ENCODE results near the gene ARCN1.
A peak's percentile ranks its signal among the peaks of the same experiment; 100 is the strongest.
"Not testable (repeated sequence)": the region's sequence is repeated elsewhere in the genome, so short reads cannot be mapped to it uniquely, and the experiment has no call there.

The ARCN1 gene

GRCh38 chr11:118552341-118552740, 19.9 kb upstream of the ARCN1 start:
- H3K27me3 ChIP-seq (ENCODE audit: control insufficient read depth in 1 of 2, insufficient read depth in 2 of 2, low read length in 2 of 2) = no peaks in the 10 kb centered on the region
- no peak overlapping the region for H3K27ac ChIP-seq (ENCODE audit: low read depth, low read length)
- no peak overlapping the region for H3K4me3 ChIP-seq (ENCODE audit: low read depth in 1 of 2, low read length in 2 of 2)
- no peak overlapping the region for H3K9ac ChIP-seq (ENCODE audit: low read length)
- H3K36me3 ChIP-seq (ENCODE audit: insufficient read depth, low read length) = peaks cover 35% of the 10 kb centered on the region
- no peaks in the 10 kb centered on the region for H3K9me3 ChIP-seq (ENCODE audit: low read length)
- H3K4me1 ChIP-seq (ENCODE audit: insufficient read depth, low read length) = no peaks in the 10 kb centered on the region

GRCh38 chr11:118560806-118561205, 11.4 kb upstream of the ARCN1 start:
- Histone ChIP-seq H3K27me3 (ENCODE audit: control insufficient read depth in 1 of 2, insufficient read depth in 2 of 2, low read length in 2 of 2) (no peaks in the 10 kb centered on the region), H3K36me3 (ENCODE audit: insufficient read depth, low read length) (peaks cover 20% of the 10 kb centered on the region), H3K9me3 (ENCODE audit: low read length) (no peaks in the 10 kb centered on the region), H3K4me1 (ENCODE audit: insufficient read depth, low read length) (peaks cover 5% of the 10 kb centered on the region), H3K27ac (ENCODE audit: low read depth, low read length) (no peak overlapping the region), H3K4me3 (ENCODE audit: low read depth in 1 of 2, low read length in 2 of 2) (no peak overlapping the region), H3K9ac (ENCODE audit: low read length) (no peak overlapping the region)

- Histone ChIP-seq H3K9ac (ENCODE audit: low read length) (no peak overlapping the region), H3K27me3 (ENCODE audit: control insufficient read depth in 1 of 2, insufficient read depth in 2 of 2, low read length in 2 of 2) (no peaks in the 10 kb centered on the region), H3K27ac (ENCODE audit: low read depth, low read length) (peak overlapping the region; percentile 14), H3K9me3 (ENCODE audit: low read length) (no peaks in the 10 kb centered on the region), H3K4me3 (ENCODE audit: low read depth in 1 of 2, low read length in 2 of 2) (peak overlapping the region in 1 of 2 donors; percentile 38), H3K4me1 (ENCODE audit: insufficient read depth, low read length) (peaks cover 8% of the 10 kb centered on the region), H3K36me3 (ENCODE audit: insufficient read depth, low read length) (no peaks in the 10 kb centered on the region)
Observed at GRCh38 chr11:118565051-118565450, 7.2 kb upstream of the ARCN1 start.

GRCh38 chr11:118569670-118570069, 2.5 kb upstream of the ARCN1 start:
- Histone ChIP-seq H3K4me3 (ENCODE audit: low read depth in 1 of 2, low read length in 2 of 2) (no peak overlapping the region), H3K4me1 (ENCODE audit: insufficient read depth, low read length) (peaks cover 14% of the 10 kb centered on the region), H3K36me3 (ENCODE audit: insufficient read depth, low read length) (no peaks in the 10 kb centered on the region), H3K27ac (ENCODE audit: low read depth, low read length) (no peak overlapping the region), H3K9me3 (ENCODE audit: low read length) (no peaks in the 10 kb centered on the region), H3K27me3 (ENCODE audit: control insufficient read depth in 1 of 2, insufficient read depth in 2 of 2, low read length in 2 of 2) (no peaks in the 10 kb centered on the region), H3K9ac (ENCODE audit: low read length) (no peak overlapping the region)

- no peaks in the 10 kb centered on the region for H3K27me3 ChIP-seq (ENCODE audit: control insufficient read depth in 1 of 2, insufficient read depth in 2 of 2, low read length in 2 of 2)
- H3K4me1 ChIP-seq (ENCODE audit: insufficient read depth, low read length) = peaks cover 14% of the 10 kb centered on the region
- H3K36me3 ChIP-seq (ENCODE audit: insufficient read depth, low read length) = no peaks in the 10 kb centered on the region
- H3K27ac ChIP-seq (ENCODE audit: low read depth, low read length) = no peak overlapping the region
- no peak overlapping the region for H3K9ac ChIP-seq (ENCODE audit: low read length)
- H3K4me3 ChIP-seq (ENCODE audit: low read depth in 1 of 2, low read length in 2 of 2) = no peak overlapping the region
- H3K9me3 ChIP-seq (ENCODE audit: low read length) = no peaks in the 10 kb centered on the region
Observed at GRCh38 chr11:118570787-118571186, 1.4 kb upstream of the ARCN1 start.

- H3K36me3 ChIP-seq (ENCODE audit: insufficient read depth, low read length); H3K9ac ChIP-seq (ENCODE audit: low read length); H3K9me3 ChIP-seq (ENCODE audit: low read length); H3K27me3 ChIP-seq (ENCODE audit: control insufficient read depth in 1 of 2, insufficient read depth in 2 of 2, low read length in 2 of 2): not testable (repeated sequence)
- Histone ChIP-seq H3K27ac (ENCODE audit: low read depth, low read length) (peak overlapping the region; percentile 94), H3K4me3 (ENCODE audit: low read depth in 1 of 2, low read length in 2 of 2) (peak overlapping the region; percentile 68 to 97), H3K4me1 (ENCODE audit: insufficient read depth, low read length) (peaks cover 15% of the 10 kb centered on the region)
Observed at GRCh38 chr11:118571701-118572060, 528 bp upstream of the ARCN1 start.

GRCh38 chr11:118572981-118573550, 857 bp downstream of the ARCN1 start:
- no peaks in the 10 kb centered on the region for H3K9me3 ChIP-seq (ENCODE audit: low read length)
- H3K27ac ChIP-seq (ENCODE audit: low read depth, low read length) = peak overlapping the region; percentile 94
- H3K4me3 ChIP-seq (ENCODE audit: low read depth in 1 of 2, low read length in 2 of 2) = peak overlapping the region; percentile 68 to 97
- H3K27me3 ChIP-seq (ENCODE audit: control insufficient read depth in 1 of 2, insufficient read depth in 2 of 2, low read length in 2 of 2) = no peaks in the 10 kb centered on the region
- no peaks in the 10 kb centered on the region for H3K36me3 ChIP-seq (ENCODE audit: insufficient read depth, low read length)
- peak overlapping the region; percentile 69 for H3K9ac ChIP-seq (ENCODE audit: low read length)
- peaks cover 15% of the 10 kb centered on the region for H3K4me1 ChIP-seq (ENCODE audit: insufficient read depth, low read length)

- H3K4me3 ChIP-seq (ENCODE audit: low read depth in 1 of 2, low read length in 2 of 2) = no peak overlapping the region
Observed at GRCh38 chr11:118574636-118575035, 2.4 kb downstream of the ARCN1 start.

GRCh38 chr11:118577995-118578394, 5.8 kb downstream of the ARCN1 start:
- Histone ChIP-seq H3K36me3 (ENCODE audit: insufficient read depth, low read length) (peaks cover 13% of the 10 kb centered on the region), H3K4me1 (ENCODE audit: insufficient read depth, low read length) (peaks cover 15% of the 10 kb centered on the region)
- H3K9ac ChIP-seq (ENCODE audit: low read length); H3K27me3 ChIP-seq (ENCODE audit: control insufficient read depth in 1 of 2, insufficient read depth in 2 of 2, low read length in 2 of 2); H3K4me3 ChIP-seq (ENCODE audit: low read depth in 1 of 2, low read length in 2 of 2); H3K27ac ChIP-seq (ENCODE audit: low read depth, low read length); H3K9me3 ChIP-seq (ENCODE audit: low read length): not testable (repeated sequence)

More at GRCh38 chr11:118574636-118575035, 2.4 kb downstream of the ARCN1 start:
- H3K36me3 ChIP-seq (ENCODE audit: insufficient read depth, low read length) = no peaks in the 10 kb centered on the region
- no peak overlapping the region for H3K9ac ChIP-seq (ENCODE audit: low read length)
- no peaks in the 10 kb centered on the region for H3K27me3 ChIP-seq (ENCODE audit: control insufficient read depth in 1 of 2, insufficient read depth in 2 of 2, low read length in 2 of 2)
- H3K9me3 ChIP-seq (ENCODE audit: low read length) = no peaks in the 10 kb centered on the region
- H3K27ac ChIP-seq (ENCODE audit: low read depth, low read length) = no peak overlapping the region
- H3K4me1 ChIP-seq (ENCODE audit: insufficient read depth, low read length) = peaks cover 15% of the 10 kb centered on the region

- H3K4me1 ChIP-seq (ENCODE audit: insufficient read depth, low read length) = peaks cover 1% of the 10 kb centered on the region
Observed at GRCh38 chr11:118581057-118581456, 8.8 kb downstream of the ARCN1 start.

GRCh38 chr11:118587952-118588351, 15.7 kb downstream of the ARCN1 start:
- no peaks in the 10 kb centered on the region for H3K4me1 ChIP-seq (ENCODE audit: insufficient read depth, low read length)
- H3K36me3 ChIP-seq (ENCODE audit: insufficient read depth, low read length) = peaks cover 81% of the 10 kb centered on the region
- no peak overlapping the region for H3K27ac ChIP-seq (ENCODE audit: low read depth, low read length)
- no peak overlapping the region for H3K9ac ChIP-seq (ENCODE audit: low read length)
- H3K27me3 ChIP-seq (ENCODE audit: control insufficient read depth in 1 of 2, insufficient read depth in 2 of 2, low read length in 2 of 2) = no peaks in the 10 kb centered on the region
- H3K4me3 ChIP-seq (ENCODE audit: low read depth in 1 of 2, low read length in 2 of 2) = no peak overlapping the region
- no peaks in the 10 kb centered on the region for H3K9me3 ChIP-seq (ENCODE audit: low read length)

More at GRCh38 chr11:118581057-118581456, 8.8 kb downstream of the ARCN1 start:
- no peaks in the 10 kb centered on the region for H3K27me3 ChIP-seq (ENCODE audit: control insufficient read depth in 1 of 2, insufficient read depth in 2 of 2, low read length in 2 of 2)
- H3K9ac ChIP-seq (ENCODE audit: low read length) = no peak overlapping the region
- no peak overlapping the region for H3K27ac ChIP-seq (ENCODE audit: low read depth, low read length)
- no peaks in the 10 kb centered on the region for H3K9me3 ChIP-seq (ENCODE audit: low read length)
- H3K36me3 ChIP-seq (ENCODE audit: insufficient read depth, low read length) = peaks cover 41% of the 10 kb centered on the region
- no peak overlapping the region for H3K4me3 ChIP-seq (ENCODE audit: low read depth in 1 of 2, low read length in 2 of 2)

- H3K4me1 ChIP-seq (ENCODE audit: insufficient read depth, low read length) = no peaks in the 10 kb centered on the region
- peak overlapping the region; percentile 42 for H3K27ac ChIP-seq (ENCODE audit: low read depth, low read length)
Observed at GRCh38 chr11:118592616-118593367, 20.6 kb downstream of the ARCN1 start.

More at GRCh38 chr11:118592616-118593367, 20.6 kb downstream of the ARCN1 start:
- no peaks in the 10 kb centered on the region for H3K27me3 ChIP-seq (ENCODE audit: control insufficient read depth in 1 of 2, insufficient read depth in 2 of 2, low read length in 2 of 2)
- no peak overlapping the region for H3K9ac ChIP-seq (ENCODE audit: low read length)
- H3K36me3 ChIP-seq (ENCODE audit: insufficient read depth, low read length) = peaks cover 67% of the 10 kb centered on the region
- H3K4me3 ChIP-seq (ENCODE audit: low read depth in 1 of 2, low read length in 2 of 2) = no peak overlapping the region
- H3K9me3 ChIP-seq (ENCODE audit: low read length) = no peaks in the 10 kb centered on the region
